Mesothelial cell of epicardium (in vitro differentiated cells): Measurements from ENCODE around the gene UNC93A. TPM values are rescaled to one million over a fixed set of nuclear protein-coding genes. Genes with fewer than 3 reads are reported as not detected.
"Not testable (repeated sequence)": the region's sequence is repeated elsewhere in the genome, so short reads cannot be mapped to it uniquely, and the experiment has no call there.

Experiments used
- DNase-seq, 2 experiments: peaks; one replicate each; pipeline ENCODE4 v3.0.0; 2021; ENCODE audit warnings: low spot score in 2 of 2; ENCODE audit not compliant: unreplicated experiment in 2 of 2
- H3K27ac Mint-ChIP-seq: 2 replicates; pipeline ENCODE4 v1.8.0; 2021; ENCODE audit warnings: mixed read lengths
- H3K27me3 Mint-ChIP-seq: 2 replicates; pipeline ENCODE4 v1.8.0; 2021; ENCODE audit warnings: low read depth, mixed read lengths
- H3K36me3 Mint-ChIP-seq: 2 replicates; pipeline ENCODE4 v1.8.0; 2021; ENCODE audit warnings: mixed read lengths
- H3K4me1 Mint-ChIP-seq: 2 replicates; pipeline ENCODE4 v1.8.0; 2021; ENCODE audit warnings: mixed read lengths
- H3K4me3 Mint-ChIP-seq: 2 replicates; pipeline ENCODE4 v1.8.0; 2021; ENCODE audit warnings: mild to moderate bottlenecking, moderate library complexity, mixed read lengths
- H3K9me3 Mint-ChIP-seq: 2 replicates; pipeline ENCODE4 v1.8.0; 2021; ENCODE audit warnings: mixed read lengths
- CTCF ChIP-seq: fragments of 200-600 bp; sonication (generic); IDR thresholded peaks from one replicate; pipeline ENCODE4 v1.5.0; 2021; ENCODE audit warnings: antibody characterized with exemption; ENCODE audit not compliant: unreplicated experiment
- total RNA-seq: library from RNA; stranded (reverse); gene quantifications from 3 replicates; pipeline ENCODE4 v1.2.1, GENCODE V29; 2021

UNC93A gene
- total RNA-seq, 1 donor from 2014 or later, result not detected

- H3K27ac Mint-ChIP-seq, result no peak overlapping the region
Observed at GRCh38 chr6:167305796-167306195, 14.7 kb downstream of the UNC93A start.

GRCh38 chr6:167306401-167306998 is 15.4 kb downstream of the UNC93A start:
- Mint-ChIP-seq H3K4me1 (peaks cover 5% of the 10 kb centered on the region), H3K27me3 (peaks cover 8% of the 10 kb centered on the region), H3K36me3 (no peaks in the 10 kb centered on the region), H3K27ac (no peak overlapping the region), H3K9me3 (no peaks in the 10 kb centered on the region), H3K4me3 (no peak overlapping the region)
- TF ChIP-seq CTCF, result no peak
- DNase-seq, result no peak

More at GRCh38 chr6:167305796-167306195, 14.7 kb downstream of the UNC93A start:
- Mint-ChIP-seq H3K4me3 (no peak overlapping the region), H3K4me1 (no peaks in the 10 kb centered on the region), H3K27me3 (peaks cover 8% of the 10 kb centered on the region), H3K9me3 (no peaks in the 10 kb centered on the region), H3K36me3 (no peaks in the 10 kb centered on the region)
- DNase-seq, result no peak
- TF ChIP-seq CTCF, result no peak

- Mint-ChIP-seq H3K27ac (no peak overlapping the region), H3K36me3 (no peaks in the 10 kb centered on the region), H3K4me3 (no peak overlapping the region), H3K4me1 (peaks cover 7% of the 10 kb centered on the region), H3K27me3 (peaks cover 7% of the 10 kb centered on the region), H3K9me3 (no peaks in the 10 kb centered on the region)
- DNase-seq, result no peak
- TF ChIP-seq CTCF, result no peak
Observed at GRCh38 chr6:167307342-167307955, 16.3 kb downstream of the UNC93A start.

GRCh38 chr6:167308207-167308606 is 17.1 kb downstream of the UNC93A start:
- Mint-ChIP-seq H3K4me1 (peaks cover 7% of the 10 kb centered on the region), H3K27ac (no peak overlapping the region), H3K4me3 (no peak overlapping the region), H3K27me3 (peaks cover 5% of the 10 kb centered on the region), H3K9me3 (no peaks in the 10 kb centered on the region), H3K36me3 (no peaks in the 10 kb centered on the region)
- no peak for TF ChIP-seq CTCF
- DNase-seq, result no peak

- H3K27me3 Mint-ChIP-seq, H3K27ac Mint-ChIP-seq, H3K4me1 Mint-ChIP-seq, DNase-seq, H3K9me3 Mint-ChIP-seq, H3K4me3 Mint-ChIP-seq, H3K36me3 Mint-ChIP-seq: not testable (repeated sequence)
Observed at GRCh38 chr6:167309355-167310192, 18.5 kb downstream of the UNC93A start.

- H3K4me1 Mint-ChIP-seq, result peaks cover 12% of the 10 kb centered on the region
- no peak for TF ChIP-seq CTCF
- H3K9me3 Mint-ChIP-seq, result no peaks in the 10 kb centered on the region
- no peaks in the 10 kb centered on the region for H3K36me3 Mint-ChIP-seq
- peak overlapping the region; percentile 81 for H3K27ac Mint-ChIP-seq
- no peaks in the 10 kb centered on the region for H3K27me3 Mint-ChIP-seq
- peak in 1 of 2 experiments; percentile 67 for DNase-seq
- no peak overlapping the region for H3K4me3 Mint-ChIP-seq
Observed at GRCh38 chr6:167311286-167311685, 20.2 kb downstream of the UNC93A start.

- Mint-ChIP-seq H3K4me1 (peaks cover 14% of the 10 kb centered on the region), H3K27ac (peak overlapping the region; percentile 81)
- H3K27me3 Mint-ChIP-seq, result not testable (repeated sequence)
Observed at GRCh38 chr6:167311691-167312090, 20.6 kb downstream of the UNC93A start.

More at GRCh38 chr6:167311691-167312090, 20.6 kb downstream of the UNC93A start:
- H3K9me3 Mint-ChIP-seq, H3K4me3 Mint-ChIP-seq, H3K36me3 Mint-ChIP-seq, DNase-seq: not testable (repeated sequence)
